Parathyroid adenoma (tissue), 2 donors: Measurements from ENCODE around the gene ZSWIM9.

ENCODE experiments used
- H2AFZ ChIP-seq: fragments of 300-600 bp; sonication (generic); one replicate; pipeline ENCODE4 v1.7.0; 2017; ENCODE audit warnings: antibody characterized with exemption, mild to moderate bottlenecking
- H3K27ac ChIP-seq: fragments of 300-600 bp; sonication (generic); one replicate; pipeline ENCODE4 v1.7.0; 2017
- H3K27me3 ChIP-seq: fragments of 300-600 bp; sonication (generic); one replicate; pipeline ENCODE4 v1.7.0; 2017; ENCODE audit warnings: low read length; ENCODE audit not compliant: control insufficient read depth, insufficient read depth
- H3K36me3 ChIP-seq: fragments of 300-600 bp; sonication (generic); one replicate; pipeline ENCODE4 v1.7.0; 2017; ENCODE audit warnings: low read length; ENCODE audit not compliant: control insufficient read depth, insufficient read depth
- H3K4me1 ChIP-seq: fragments of 300-600 bp; sonication (generic); one replicate; pipeline ENCODE4 v1.7.0; 2017; ENCODE audit warnings: control low read depth
- H3K4me2 ChIP-seq: fragments of 300-600 bp; sonication (generic); one replicate; pipeline ENCODE4 v1.7.0; 2017; ENCODE audit warnings: low read length
- H3K4me3 ChIP-seq: fragments of 300-600 bp; sonication (generic); one replicate; pipeline ENCODE4 v1.7.0; 2017; ENCODE audit warnings: low read depth, low read length
- H3K79me2 ChIP-seq: fragments of 300-600 bp; sonication (generic); one replicate; pipeline ENCODE4 v1.7.0; 2017; ENCODE audit warnings: control low read depth
- H3K9ac ChIP-seq: fragments of 300-600 bp; sonication (generic); one replicate; pipeline ENCODE4 v1.7.0; 2017; ENCODE audit warnings: mild to moderate bottlenecking
- H3K9me3 ChIP-seq: fragments of 300-600 bp; sonication (generic); one replicate; pipeline ENCODE4 v1.7.0; 2017; ENCODE audit warnings: low read length; ENCODE audit not compliant: control insufficient read depth
- TF ChIP-seq, protein P1 (sequence below): fragments of 300-600 bp; sonication (generic); IDR thresholded peaks from one replicate; pipeline ENCODE4 v1.7.0; 2017; ENCODE audit warnings: antibody characterized with exemption, mild to moderate bottlenecking
- donor health status: primary hyperparathyroidism.

Gene ZSWIM9

DNA sequence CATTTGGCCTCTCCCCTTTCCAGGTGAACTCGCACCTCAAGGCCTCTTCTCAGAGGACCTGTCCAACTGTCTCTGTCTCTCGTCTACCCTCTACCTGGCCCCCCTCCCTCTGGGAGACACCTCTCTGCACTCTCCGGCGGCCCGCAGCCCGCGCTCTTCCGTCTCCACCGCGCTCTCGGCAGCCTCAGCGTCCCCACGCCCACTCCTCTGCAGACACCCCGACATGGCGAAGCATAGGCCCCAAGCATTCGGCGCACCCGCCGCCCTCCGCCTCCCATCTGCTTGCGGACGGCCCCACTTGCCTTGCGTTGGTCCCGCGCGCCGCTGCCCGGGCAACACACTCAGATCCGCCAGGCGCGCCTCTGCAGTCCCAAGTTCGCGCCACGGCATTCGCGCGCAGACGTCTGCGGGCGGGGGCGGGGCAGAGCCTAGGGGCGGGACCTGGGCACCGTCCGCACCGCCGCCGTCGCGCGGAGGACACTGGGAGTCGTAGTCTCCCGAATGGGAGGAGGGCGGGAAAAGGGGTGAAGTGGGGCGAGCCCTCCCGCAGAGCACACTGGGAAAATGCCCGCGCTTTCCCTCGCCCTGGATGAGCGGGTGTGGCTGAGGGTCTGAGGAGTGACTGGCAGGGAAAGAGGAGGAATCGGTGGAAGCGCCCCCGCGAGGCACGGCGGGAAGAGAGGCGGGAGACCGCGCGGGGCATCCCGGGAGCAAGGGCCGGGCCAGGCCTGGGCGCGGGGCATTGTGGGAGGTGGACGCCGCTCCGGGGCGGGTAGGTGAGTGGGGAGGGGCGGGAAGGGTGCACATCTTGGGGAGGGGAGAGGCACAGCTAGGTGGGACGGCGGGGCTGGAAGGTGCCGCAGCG lies at the start of gene ZSWIM9, which contains the start of gene LIG1:
TSS of gene ZSWIM9 (plus strand) at position 742 of the 865 bp plus-strand sequence. CDS start 1,123 bp downstream, outside the sequence.
TSS of gene LIG1 (minus strand) at position 406 of the 865 bp plus-strand sequence. CDS start 4,778 bp downstream, outside the sequence.
- Histone ChIP-seq H2AFZ (peak within 1 kb of the TSS; percentile 99), H3K27ac (peak within 1 kb of the TSS; percentile 91), H3K36me3 (no peaks in the 10 kb centered on the region), H3K27me3 (no peaks in the 10 kb centered on the region), H3K4me3 (peak within 1 kb of the TSS; percentile 81), H3K9me3 (no peaks in the 10 kb centered on the region), H3K79me2 (no peaks in the 10 kb centered on the region), H3K9ac (no peak within 1 kb of the TSS), H3K4me2 (peak within 1 kb of the TSS; percentile 99), H3K4me1 (no peaks in the 10 kb centered on the region)
- TF ChIP-seq, protein P1, sequence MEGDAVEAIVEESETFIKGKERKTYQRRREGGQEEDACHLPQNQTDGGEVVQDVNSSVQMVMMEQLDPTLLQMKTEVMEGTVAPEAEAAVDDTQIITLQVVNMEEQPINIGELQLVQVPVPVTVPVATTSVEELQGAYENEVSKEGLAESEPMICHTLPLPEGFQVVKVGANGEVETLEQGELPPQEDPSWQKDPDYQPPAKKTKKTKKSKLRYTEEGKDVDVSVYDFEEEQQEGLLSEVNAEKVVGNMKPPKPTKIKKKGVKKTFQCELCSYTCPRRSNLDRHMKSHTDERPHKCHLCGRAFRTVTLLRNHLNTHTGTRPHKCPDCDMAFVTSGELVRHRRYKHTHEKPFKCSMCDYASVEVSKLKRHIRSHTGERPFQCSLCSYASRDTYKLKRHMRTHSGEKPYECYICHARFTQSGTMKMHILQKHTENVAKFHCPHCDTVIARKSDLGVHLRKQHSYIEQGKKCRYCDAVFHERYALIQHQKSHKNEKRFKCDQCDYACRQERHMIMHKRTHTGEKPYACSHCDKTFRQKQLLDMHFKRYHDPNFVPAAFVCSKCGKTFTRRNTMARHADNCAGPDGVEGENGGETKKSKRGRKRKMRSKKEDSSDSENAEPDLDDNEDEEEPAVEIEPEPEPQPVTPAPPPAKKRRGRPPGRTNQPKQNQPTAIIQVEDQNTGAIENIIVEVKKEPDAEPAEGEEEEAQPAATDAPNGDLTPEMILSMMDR: peak; percentile 27

DNA sequence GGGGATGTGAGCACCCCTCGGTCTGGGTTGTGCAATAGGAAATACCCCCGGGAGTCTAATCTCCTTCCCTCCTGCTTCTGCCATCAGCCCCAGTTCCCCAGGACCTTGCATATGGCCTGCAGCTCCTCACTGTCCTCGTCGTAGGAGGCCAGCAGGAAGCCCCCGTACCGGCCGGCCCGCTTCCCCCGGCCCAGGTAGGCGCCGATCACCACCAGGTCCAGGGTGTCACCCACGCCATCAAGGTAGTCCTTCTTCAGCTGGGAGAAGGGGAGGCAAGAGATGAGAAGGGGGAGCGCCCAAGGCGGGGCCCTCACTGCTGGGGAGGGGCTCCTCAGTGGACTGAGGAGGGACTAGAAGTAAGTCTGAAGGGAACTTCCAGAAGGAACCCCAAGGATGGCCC lies 49.4 kb upstream of the ZSWIM9 start:
- TF ChIP-seq, protein P1: no peak
- H3K79me2 ChIP-seq: no peaks in the 10 kb centered on the region
- H3K27me3 ChIP-seq: no peaks in the 10 kb centered on the region
- no peaks in the 10 kb centered on the region for H3K9me3 ChIP-seq
- H3K27ac ChIP-seq: no peak overlapping the region
- H3K4me1 ChIP-seq: no peaks in the 10 kb centered on the region
- no peaks in the 10 kb centered on the region for H3K36me3 ChIP-seq
- H3K4me3 ChIP-seq: no peak overlapping the region
- no peak overlapping the region for H3K9ac ChIP-seq
- no peak overlapping the region for H2AFZ ChIP-seq
- H3K4me2 ChIP-seq: no peak overlapping the region

GRCh38 chr19:48121909-48122371 lies 48.5 kb upstream of the ZSWIM9 start:
- Histone ChIP-seq H2AFZ (no peak overlapping the region), H3K4me3 (no peak overlapping the region), H3K27ac (no peak overlapping the region), H3K79me2 (no peaks in the 10 kb centered on the region), H3K4me2 (no peak overlapping the region), H3K27me3 (no peaks in the 10 kb centered on the region), H3K9me3 (no peaks in the 10 kb centered on the region), H3K9ac (no peak overlapping the region), H3K4me1 (no peaks in the 10 kb centered on the region), H3K36me3 (no peaks in the 10 kb centered on the region)
- TF ChIP-seq, protein P1: no peak

GRCh38 chr19:48122421-48122820 lies 48.1 kb upstream of the ZSWIM9 start:
- H3K9ac ChIP-seq: no peak overlapping the region
- H2AFZ ChIP-seq: no peak overlapping the region
- TF ChIP-seq, protein P1: no peak
- H3K79me2 ChIP-seq: no peaks in the 10 kb centered on the region
- H3K4me3 ChIP-seq: no peak overlapping the region
- H3K4me2 ChIP-seq: no peak overlapping the region
- H3K4me1 ChIP-seq: no peaks in the 10 kb centered on the region
- no peaks in the 10 kb centered on the region for H3K27me3 ChIP-seq
- H3K9me3 ChIP-seq: no peaks in the 10 kb centered on the region
- no peak overlapping the region for H3K27ac ChIP-seq
- no peaks in the 10 kb centered on the region for H3K36me3 ChIP-seq
